HK-2 (cell line): Measurements from ENCODE around the gene CRYBA1.
"Not testable (repeated sequence)": the region's sequence is repeated elsewhere in the genome, so short reads cannot be mapped to it uniquely, and the experiment has no call there.

ENCODE experiments used
- DNase-seq: peaks from one replicate; pipeline ENCODE4 v3.0.0-alpha.2; 2018; ENCODE audit not compliant: unreplicated experiment

The CRYBA1 gene

DNA sequence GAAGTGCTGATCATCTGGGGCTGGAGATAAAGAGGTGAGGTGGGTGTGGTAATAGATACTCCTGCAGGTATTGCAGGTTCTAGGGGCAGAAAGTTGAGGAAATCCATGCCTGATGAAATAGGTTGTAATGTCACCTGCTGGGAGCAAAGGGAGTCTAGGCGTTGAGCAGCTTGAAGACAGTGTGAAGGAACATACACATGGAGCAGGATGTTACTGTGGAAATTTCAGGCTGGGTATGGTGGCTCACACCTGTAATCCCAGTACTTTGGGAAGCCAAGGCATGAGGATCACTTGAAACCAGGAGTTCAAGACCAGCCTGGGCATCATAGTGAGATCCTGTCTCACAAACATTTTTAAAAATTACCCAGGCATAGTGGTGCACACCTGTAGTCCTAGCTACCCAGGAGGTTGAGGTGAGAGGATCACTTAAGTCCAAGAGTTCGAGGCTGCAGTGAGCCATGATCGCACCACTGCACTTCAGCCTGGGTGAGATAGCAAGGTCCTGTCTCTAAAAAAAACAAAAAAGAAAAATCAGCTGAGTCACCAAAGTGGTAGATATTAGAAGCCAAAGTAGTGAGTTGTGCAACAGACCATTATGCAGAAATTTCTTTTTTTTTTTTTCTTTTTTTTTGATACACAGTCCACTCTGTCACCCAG lies 9.1 kb upstream of the CRYBA1 start:
- DNase-seq = no peak

- no peak for DNase-seq
These were observed 8.4 kb upstream of the CRYBA1 start for GRCh38 chr17:29238133-29238850.

DNA sequence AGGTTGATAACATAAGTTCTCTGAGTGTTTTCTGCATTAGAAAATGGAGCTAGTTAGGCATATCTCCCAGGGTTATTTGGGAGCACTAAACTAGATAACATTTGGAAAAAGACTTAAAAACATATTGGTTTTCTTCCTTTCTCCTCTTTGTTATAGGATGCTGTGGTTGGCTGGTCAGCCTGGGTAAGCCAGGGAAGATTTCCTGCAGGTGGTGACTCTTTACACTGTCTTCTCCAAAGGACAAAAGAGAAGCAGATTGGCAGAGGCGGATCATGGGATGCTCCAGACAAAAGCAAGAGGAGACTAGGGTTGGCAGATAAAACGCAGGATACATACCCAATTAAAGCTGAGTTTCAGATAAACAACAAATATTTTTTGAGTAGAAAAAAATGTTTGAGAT lies 6.2 kb upstream of the CRYBA1 start:
- DNase-seq = no peak

DNA sequence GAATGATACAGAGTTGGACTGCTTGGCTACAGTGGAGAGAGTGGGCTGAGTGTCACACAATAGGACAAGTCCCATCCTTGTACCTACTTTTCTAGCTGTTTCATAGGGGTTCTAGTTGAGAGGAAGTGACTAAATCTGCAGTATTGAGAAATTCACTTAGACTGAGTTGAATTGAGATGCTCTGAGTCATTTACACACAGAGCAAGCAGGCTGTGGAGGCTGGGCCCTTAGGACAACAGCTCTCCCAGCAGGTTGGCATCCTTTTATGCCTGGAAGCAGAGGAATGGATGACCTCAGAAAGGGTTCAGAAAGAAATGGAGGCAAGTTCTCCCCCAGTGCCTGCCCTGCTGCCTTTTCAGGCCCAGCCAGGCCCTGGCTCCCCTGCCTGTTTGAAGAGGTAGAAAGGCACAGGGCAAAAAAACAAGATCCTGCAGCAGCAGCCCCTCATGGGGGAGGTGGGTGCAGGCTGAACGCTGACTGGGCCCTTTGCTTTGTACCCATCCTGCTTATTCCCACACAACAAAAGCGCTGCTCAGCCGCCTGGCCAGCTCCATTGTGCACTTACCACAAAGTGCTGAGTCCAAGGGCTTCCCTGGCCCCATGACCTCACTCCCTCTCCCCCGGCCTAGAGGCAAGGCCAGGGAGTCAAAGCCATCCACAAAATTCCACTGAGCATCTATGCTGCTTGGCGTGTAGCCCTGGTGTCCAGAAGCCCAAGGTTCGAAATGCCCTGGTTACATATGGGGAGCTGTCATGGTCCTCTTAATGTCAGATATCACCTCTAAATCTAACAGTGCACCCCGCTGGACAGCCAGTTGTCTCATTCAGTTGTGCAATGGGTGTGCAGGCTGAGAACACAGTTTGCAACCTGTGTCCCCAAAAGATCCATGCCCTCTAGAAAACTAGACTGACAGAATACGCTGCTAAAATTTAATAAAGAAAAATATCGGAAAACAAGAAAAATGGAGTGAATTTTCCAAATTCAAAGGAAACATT lies 5.4 kb upstream of the CRYBA1 start:
- DNase-seq = peak; percentile 74

DNA sequence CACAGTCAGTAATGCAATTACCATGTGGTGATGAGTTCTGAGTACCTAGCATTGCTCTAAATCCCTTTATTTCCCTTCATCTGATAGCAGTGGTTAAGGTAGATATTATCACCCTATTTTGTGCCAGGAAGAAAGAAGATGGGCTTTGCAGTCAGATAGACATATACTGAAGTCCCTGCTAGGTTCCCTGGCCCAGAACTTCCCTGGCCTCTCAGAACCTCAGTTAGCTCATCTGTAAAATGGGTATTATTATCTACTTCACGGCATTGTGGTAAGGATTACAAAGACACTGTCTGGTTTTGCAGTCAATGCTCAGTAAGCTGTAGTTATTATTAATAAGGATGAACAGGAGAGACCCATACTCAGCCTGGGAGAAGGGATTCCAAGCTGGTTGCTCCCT lies 4.6 kb upstream of the CRYBA1 start:
- DNase-seq = no peak

- DNase-seq = no peak
These were observed 3.9 kb upstream of the CRYBA1 start for GRCh38 chr17:29242790-29243189.

GRCh38 chr17:29243792-29244191 lies 2.9 kb upstream of the CRYBA1 start:
- no peak for DNase-seq

- no peak for DNase-seq
These were observed 1.3 kb upstream of the CRYBA1 start for GRCh38 chr17:29245401-29245800.

DNA sequence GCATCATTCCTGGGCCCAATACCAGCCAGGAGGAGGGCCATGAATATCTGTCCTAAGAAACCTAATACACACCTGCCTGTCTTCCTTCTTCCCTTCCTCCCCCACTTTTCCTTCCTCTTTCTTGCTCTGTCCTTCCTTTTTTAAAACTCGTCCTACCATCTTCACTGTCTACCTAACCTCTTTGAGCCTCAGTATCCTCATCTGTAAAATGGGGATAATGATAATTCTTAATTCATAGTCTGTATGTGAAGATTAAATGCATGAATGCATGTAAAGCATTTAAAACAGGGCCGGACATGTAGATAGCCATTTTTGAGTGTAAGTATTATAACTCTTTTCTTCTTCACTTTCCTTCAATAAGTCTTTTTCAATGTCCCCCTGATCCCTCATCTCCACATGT lies 560 bp downstream of the CRYBA1 start:
- no peak for DNase-seq

GRCh38 chr17:29248845-29249244 lies 2.2 kb downstream of the CRYBA1 start:
- DNase-seq = no peak

DNA sequence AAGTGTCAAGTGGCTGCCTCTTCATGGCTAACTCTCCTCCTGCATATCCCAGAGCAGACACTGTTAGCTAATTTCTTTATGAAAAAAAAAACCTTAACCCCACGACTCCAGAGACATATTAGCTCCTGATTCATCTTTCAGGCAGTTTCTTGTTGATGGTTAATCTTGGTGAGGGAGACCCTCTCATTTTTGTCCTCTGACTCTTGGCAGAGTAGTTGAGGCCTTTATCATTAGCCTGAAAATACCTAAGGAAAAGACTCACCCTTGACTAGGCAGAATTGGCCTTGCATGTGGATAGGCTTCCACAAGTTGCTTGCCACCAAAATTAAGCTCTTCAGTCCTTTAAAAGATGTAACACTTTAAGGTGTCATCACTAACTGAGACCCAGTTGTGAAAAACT lies 4.0 kb downstream of the CRYBA1 start:
- DNase-seq = no peak

DNA sequence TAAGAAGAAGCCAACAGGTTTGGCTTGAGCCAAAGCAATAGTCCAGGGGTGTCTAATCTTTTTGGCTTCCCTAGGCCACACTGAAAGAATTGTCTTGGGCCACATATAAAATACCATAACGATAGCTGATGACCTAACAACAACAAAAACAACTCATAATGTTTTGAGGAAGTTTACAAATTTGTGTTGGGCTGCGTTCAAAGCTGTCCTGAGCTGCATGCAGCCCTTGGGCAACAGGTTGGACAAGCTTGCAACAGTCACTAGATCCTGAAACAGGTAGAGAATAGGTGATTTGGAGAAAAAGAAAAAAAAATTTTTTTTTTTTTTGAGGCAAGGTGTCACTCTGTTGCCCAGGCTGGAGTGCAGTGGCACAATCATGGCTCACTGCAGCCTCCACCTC lies 4.5 kb downstream of the CRYBA1 start:
- no peak for DNase-seq

- no peak for DNase-seq
These were observed 5.6 kb downstream of the CRYBA1 start for GRCh38 chr17:29252101-29252791.

DNA sequence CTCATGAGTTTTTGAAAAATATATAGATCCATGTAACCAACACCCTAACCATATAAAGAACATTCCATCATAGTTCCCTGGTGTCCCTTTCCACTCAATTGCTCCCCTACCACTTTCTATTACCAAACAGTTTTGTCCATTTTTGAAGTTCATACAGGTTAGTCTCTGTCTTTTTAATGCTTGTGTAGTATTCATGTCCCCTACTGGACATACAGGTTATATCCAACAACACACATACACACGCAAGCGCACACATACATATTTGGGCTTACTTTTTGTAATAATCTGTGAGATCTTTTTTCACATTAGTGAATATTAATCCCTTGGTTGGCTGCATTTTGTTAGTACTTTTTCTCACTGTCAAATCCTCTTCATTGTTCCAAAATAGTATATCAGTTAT lies 6.4 kb downstream of the CRYBA1 start:
- DNase-seq = no peak

GRCh38 chr17:29255926-29256522 lies 9.4 kb downstream of the CRYBA1 start:
- DNase-seq = no peak

- no peak for DNase-seq
These were observed 10.2 kb downstream of the CRYBA1 start for GRCh38 chr17:29256735-29257466.

DNA sequence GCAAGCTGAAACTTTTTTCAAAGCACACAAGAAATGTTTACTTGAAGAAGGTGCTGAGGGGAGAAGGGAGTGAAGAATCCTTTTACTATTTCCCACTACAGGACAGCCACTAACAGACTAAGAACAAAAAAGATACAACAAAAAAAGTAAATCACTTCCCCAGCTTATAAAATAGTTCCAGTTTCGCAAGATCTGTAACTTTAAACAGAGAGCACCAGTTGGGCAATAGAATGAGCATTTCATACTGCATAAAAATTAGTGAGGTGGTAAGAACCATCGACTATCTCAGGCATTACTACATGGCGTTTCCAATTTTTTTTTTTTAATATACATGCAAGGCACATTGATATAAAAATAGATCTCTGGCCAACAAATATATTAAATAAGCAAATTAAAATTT lies 11.1 kb downstream of the CRYBA1 start:
- DNase-seq = no peak

GRCh38 chr17:29263916-29264315 lies 17.3 kb downstream of the CRYBA1 start:
- DNase-seq = no peak

DNA sequence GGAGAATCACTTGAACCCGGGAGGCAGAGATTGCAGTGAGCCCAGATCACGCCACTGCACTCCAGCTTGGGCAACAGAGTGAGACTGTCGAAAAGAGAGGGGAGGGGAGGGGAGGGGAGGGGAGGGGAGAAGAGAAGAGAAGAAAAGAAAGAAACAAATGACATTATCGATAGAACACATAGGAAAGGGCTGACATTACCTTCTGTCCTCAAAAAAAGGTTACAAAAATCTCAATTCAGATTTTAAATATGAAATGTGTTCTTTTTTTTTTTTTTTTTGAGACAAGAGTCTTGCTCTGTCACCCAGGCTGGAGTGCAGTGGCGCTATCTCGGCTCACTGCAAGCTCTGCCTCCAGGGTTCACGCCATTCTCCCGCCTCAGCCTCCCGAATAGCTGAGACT lies 25.3 kb downstream of the CRYBA1 start:
- DNase-seq = not testable (repeated sequence)

- DNase-seq = no peak
These were observed 27.3 kb downstream of the CRYBA1 start for GRCh38 chr17:29273924-29274323.

- no peak for DNase-seq
These were observed 32.0 kb downstream of the CRYBA1 start for GRCh38 chr17:29278692-29279091.
